Globus pallidus (tissue), 1 donor: Measurements from ENCODE around the gene PRKN.
"Not testable (repeated sequence)": the region's sequence is repeated elsewhere in the genome, so short reads cannot be mapped to it uniquely, and the experiment has no call there.

ENCODE experiments used
- DNase-seq: peaks from one replicate; pipeline ENCODE4 v3.0.0-alpha.2; 2015; ENCODE audit warnings: low spot score

The PRKN gene

DNA sequence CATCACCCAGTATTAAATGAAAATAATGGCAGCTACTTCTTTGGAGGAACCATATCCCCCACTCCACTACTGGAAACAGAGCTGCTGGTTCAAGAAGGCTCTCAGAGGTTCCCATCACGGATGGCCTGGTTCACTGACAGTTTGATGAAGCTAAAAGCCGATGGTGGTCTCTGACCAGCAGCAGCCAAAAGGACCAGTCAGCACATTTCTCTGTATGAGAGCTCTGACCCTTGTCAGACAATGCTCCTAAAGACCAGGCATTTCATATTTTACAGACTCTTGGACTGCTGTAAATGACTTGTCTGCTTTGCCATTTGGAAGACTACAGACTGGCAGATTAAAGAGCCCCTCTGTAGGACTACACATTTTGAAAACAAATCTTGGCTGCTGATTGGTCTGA is 16.6 kb downstream of the PRKN start:
- no peak for DNase-seq

DNA sequence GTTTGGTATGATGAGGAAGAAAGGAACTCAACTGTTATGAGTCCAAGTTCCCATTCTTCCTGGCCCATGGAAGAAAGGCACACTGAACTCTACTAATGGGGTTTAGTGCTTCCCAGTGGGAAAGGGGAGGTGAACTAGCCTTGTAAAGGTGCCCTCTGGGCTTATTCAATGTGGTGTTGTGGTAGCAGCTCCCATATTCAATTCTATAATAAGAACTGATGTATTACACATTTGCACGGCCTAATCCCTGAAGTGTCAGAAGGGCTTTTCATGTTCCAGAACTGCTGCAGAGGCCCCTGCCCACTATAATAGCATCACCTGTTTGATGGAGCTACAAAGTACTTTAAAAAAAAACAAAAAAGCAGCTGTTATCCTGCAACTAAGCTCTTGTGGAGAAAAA is 17.1 kb downstream of the PRKN start:
- no peak for DNase-seq

DNA sequence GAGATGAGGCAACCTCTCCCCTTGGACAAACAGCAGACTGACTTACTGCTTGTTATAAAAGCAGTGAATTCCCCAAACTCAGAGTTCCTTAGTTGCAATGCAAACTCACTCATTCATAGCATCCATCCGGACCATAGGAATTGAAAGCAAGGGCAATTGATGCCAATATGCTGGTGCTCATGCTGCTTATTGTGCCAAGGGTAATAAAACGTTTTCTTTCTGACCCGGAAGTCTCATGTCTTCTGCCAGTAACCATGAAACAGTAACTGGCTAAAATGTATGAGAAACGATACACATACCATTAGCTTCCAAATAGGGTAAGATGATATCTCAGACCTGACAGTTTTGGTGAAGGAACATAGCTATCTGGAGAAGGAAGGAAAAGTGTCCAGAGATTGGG is 18.1 kb downstream of the PRKN start:
- no peak for DNase-seq

DNA sequence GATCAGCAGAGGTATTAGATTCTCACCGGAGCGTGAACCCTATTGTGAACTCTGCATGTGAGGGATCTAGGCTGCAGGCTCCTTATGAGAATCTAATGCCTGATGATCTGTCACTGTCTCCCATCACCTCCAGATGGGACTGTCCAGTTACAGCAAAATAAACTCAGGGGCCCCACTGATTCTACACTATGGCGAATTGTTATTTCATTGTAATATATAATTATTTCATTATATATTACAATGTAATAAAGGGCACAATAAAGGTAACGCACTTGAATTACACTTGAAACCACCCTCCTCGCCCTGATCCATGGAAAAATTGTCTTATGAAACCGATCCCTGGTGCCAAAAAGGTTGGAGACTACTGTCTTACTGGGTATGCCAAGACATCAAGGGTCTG is 18.6 kb downstream of the PRKN start:
- no peak for DNase-seq

DNA sequence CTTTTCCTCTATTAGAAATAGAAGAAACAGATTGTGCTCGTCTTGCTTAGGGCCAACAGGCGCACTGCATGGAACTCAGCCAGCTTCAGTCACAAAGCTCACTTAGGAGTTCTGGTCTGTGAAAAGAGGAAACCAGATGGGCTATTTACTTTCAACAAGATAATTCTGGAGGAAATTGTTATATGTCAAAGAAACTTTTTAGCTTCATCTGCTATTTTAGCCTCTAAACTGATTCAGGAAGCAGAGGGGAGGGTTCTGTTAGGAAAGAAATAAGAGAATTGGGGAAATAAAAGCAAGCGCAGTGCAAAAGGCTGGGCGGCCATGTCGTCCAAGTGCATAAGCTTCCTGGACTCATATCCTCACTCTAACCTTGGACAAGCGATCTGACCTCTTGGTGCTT is 21.3 kb downstream of the PRKN start:
- peak; percentile 77 for DNase-seq

DNA sequence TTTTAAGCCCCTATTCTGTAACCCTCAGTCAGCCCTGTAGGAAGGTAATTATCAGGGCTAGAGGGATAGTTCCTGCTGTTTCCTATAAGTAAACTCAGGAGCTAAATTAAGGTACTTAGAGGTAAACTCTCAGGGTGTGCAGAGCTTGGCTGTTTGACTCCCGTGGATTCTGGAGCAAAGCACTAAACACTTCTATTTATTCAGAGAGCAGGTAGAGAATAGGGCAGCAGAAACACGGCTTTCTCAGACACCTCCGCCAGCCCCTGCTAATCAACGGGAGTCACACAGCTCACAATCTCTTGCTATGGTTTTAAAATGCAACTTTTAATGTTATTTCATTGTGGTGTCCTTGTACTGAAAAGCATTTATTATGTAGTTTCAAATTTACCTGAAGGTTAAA is 21.8 kb downstream of the PRKN start:
- no peak for DNase-seq

DNA sequence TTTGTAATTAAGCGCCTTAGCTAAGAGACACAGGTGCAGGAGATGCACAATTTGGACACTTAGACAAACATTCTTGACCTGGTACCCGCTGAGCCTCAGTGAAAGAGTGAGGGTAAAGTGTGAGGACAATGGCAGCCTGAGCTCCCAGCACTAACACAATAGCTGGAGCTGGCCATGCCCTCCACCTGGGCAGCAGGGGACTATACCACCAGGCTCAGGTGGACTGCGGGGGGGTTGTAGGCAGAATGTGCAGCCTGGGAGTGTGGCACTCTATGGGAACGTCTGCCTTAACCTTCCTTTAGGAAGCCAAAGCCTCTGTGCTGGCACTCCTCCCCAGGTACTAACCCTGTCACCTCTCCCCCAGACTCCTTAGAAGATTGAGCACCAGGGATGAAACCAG is 23.6 kb downstream of the PRKN start:
- no peak for DNase-seq

DNA sequence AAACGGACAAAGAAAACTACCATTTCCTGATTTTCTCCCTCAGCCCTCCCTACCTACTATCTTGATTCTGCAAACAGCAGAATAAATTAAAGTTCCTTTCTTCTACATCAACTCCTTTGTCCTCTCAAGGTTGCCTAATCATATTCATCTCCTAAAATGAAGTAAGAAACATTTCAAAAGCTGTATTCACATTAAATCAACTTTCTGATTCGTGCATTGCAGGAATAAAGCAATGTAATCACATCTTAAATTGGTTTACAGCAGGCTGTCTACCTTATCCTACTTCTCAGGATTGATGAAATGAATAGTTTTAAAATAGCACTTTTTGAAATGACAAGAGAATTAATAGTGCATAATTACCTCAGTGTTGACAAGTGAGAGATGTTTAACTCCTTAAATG is 25.1 kb downstream of the PRKN start:
- DNase-seq, result no peak

DNA sequence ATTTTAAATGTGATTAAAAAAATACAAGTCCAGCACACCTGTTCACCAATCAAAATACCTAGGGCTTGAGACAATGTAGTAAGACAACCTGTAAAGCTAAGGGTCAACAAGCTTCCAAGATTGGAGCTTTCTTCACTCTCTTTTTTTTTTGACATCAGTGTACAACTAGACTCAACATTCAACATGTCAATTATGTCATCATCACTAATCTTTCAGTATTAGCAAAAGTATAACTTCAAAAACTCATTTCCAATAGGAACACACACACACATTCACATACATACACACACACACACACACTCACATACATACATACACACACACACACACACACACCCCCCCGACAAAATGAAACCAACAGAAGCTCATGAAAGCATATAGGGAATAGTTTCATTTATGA is 26.0 kb downstream of the PRKN start:
- DNase-seq, result no peak

DNA sequence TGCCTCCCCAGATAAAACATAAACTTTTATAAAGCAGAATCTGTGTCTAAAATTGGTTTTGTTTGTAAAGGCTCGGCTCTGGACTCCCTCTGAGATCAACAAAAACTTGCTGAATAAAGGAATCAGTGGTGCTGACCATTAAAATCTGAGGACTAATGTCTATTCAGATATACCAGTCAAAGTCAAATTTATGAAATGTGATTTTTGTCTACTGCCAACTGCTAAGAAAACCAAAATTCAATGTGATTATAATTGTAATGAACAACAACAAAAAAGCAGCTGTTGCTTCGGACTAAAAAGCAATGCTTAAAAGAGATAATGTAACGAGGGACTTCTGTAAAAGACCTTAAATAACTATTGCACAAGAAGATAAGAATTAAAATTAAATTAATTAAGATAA is 26.6 kb downstream of the PRKN start:
- DNase-seq, result no peak

DNA sequence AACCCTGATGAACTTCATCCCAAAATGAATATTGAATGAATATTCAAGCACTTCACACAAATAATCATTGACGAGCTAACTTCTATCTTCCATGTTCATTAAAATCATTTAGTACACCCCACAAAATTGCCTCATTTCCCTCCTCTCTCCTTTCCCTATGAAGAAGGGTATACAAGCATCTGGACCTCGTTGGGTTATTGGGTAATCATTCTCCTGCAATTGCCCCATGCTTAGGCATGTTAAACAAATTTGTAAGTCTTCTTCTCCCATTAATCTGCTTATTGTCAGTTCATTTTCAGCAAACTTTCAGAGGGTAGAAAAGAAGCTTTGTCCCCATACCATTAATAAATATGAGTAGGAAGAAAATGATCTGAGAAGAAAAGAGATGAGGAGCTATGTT is 27.6 kb downstream of the PRKN start:
- DNase-seq, result no peak

DNA sequence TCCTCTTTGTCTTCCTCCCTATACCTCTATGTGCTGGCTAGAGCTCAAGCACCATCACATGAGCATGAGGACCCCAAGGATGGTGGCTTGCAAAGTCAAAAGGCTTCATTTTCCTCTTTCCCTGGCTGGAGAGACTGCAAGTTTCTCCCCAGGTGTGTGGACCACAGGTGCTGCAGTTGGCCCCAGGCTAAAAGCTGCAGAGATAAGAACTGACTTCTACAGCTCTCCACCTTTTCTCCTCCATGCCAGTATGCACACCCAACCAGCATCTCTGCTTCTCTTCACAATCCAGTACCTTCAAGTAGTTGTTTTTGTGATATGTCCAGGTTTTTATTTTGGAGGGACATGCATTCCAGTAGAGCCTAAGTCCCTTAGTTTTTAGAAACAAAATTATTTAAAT is 29.1 kb downstream of the PRKN start:
- DNase-seq, result no peak

DNA sequence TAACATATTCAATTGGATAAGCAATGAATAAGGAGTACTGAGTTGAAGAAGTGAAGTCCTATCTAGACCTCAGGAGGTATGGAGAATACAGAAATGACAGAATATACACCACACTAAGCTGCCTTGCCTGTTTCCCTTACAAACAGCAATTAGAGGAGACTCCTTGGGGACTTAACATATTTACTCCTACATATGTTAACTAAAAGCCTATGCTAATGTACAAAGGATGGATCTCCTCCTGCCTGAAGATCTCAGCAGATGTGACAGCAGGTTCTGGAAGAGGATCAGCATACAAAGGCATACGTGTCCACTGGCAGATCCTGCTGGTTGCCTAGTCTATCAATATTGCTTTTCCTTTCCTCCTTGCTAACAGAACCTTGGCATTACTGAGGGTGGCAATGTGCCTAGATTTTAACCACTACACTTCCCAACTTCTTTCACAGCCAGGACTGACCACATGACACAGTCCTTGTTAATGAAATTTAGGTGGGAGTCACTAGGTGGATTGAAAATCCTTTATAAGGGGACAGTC is 29.6 kb downstream of the PRKN start:
- no peak for DNase-seq

DNA sequence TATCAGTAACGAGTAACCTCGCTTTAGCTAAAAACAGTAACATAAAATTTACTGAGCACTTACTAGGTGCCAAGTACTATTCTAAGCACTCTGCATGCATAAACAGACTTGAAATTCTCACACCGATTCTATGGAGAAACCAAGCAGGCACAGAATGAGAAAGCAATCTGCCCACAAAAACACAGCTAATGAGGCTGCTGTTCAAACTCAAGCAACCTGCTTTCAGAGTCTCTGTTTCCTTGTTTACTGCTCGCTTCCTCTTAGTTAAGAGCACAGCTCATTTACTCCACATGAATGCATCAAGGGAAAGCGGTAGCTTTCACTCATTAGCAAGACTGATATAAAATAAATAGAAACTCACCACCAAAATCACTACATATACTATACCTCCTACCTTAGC is 37.4 kb downstream of the PRKN start:
- no peak for DNase-seq

DNA sequence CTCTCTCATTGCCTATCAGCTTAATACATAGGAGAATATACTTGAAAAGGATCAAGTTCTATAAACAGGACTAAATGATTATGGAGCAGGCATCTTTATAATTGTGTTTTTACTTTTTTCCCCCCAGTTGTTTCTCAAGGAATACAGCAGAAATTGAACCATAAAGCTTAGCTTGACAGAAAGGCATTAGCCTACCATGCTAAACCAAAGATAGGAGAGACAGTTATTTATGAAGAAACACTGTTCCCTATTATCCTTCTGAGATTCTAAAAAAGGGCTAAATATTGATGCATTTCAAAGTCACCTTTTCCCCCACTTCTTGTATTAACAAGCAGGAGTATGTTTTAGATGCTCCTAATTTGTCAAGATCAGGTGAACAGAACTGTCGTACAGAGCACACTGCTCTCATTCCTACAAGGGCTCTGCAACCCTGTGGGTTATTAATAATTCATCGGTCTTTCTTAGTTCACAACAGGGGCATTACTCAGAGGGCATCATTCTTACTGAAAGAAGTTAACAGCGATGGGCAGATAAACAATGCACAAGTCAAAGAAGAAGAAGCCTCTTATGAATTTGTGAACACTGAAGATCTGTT is 38.7 kb downstream of the PRKN start:
- DNase-seq, result no peak

DNA sequence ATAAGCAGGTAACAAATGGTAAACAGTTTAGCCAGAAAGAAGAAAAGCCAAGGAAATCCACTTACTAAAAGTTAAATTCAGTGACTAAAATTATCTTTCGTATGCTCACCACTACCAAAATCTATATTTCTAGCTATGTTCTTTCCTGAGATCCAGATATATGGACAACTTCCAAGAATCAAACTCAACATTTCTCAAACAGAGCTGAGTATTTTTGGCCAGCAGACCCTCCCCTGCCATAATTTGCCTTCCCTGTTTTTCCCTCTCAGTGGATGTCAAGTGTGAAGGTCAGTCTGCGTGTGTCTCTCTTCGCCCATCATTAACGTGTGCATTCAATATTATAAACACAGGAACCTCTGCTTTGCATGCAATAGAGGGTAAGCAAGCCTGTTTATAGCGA is 42.0 kb downstream of the PRKN start:
- DNase-seq, result no peak

DNA sequence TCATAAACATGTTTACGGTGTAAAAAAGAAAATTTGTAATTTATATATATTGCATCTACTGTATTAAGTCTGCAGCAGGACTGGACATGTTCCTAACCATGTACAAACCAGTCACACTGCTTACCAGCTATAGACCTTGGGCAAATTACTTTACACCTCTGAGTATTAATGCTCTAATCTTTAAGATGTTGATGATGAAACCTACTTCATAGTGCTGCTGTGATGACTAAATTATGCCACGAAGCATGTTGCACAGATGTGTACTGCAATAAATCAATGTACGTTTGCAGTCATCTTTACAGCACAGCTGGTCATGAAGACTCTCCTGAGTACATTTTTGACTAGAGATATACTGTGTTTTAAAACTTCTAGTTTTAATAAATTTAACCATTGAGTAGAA is 42.6 kb downstream of the PRKN start:
- no peak for DNase-seq

DNA sequence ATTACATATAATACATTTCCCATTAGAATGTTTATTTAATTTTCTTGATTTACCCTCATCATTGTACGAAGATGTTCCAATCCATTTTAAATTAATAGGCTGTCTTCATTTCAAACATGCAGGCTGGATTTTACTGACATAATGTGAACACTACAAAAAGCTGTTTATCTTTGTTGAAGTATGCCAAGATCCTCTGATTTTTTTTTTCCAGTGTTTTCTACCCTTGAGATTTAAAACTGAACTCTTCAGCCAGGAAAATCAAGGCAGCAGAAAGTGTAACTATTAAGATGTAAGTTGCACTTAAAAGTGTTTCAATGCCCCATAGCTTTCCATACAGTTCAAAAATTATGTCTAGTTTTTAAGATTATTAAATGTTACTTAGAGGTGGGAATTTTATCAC is 43.5 kb downstream of the PRKN start:
- DNase-seq, result no peak

DNA sequence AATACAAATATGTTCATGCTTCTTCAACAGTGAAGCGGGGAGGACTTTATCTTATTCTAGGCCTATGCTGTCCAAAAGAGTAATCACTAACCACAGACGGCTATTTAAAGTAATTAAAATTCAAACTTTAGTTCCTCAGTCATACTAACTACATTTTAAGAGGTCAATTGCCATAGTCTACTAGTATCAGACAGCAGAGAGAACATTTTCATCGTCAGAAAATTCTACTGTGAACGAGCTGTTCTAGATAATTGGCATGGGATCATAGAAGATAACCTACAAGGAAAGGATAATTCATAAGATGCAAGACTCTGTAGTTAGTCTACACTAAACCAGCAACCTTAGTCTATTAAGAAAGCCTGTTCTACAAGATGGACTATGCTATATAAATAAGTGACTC is 44.4 kb downstream of the PRKN start:
- DNase-seq, result no peak

DNA sequence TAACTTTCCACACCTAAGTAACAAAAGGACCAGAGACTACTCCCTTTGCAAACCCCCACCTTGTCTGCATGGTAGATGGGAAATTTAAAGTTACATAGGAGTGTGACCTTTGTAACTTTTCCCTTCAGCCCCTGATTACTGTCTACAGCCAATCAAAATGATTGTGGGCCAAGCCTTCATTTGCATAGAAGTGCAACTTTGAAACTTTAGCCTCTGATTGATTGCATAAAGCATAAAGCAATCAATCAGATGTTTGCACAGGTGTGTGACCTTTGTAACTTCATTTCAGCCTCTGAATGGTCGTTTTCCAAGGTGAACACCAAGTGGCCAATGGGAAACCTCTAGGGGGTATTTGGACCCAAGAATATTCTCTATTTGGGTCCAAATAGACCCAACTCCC is 46.1 kb downstream of the PRKN start:
- DNase-seq, result no peak

DNA sequence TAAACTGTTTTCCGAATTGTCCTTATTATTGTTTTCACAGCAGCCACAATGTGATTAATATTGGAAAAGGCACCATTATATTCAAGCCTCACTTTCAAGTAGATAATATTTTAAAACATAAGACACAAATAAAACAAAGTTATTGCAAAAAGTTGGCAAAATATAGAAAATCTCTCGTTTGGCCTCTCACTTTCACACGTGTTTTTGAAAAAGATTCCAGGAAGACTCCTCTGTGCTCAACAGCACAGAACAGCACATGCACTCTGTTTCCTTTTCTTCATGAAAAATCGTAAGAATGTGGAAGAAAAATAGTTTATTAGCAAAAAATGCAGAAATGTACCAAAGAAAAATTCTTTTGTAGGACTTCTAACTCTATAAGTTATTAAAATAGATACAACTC is 46.7 kb downstream of the PRKN start:
- DNase-seq, result no peak

DNA sequence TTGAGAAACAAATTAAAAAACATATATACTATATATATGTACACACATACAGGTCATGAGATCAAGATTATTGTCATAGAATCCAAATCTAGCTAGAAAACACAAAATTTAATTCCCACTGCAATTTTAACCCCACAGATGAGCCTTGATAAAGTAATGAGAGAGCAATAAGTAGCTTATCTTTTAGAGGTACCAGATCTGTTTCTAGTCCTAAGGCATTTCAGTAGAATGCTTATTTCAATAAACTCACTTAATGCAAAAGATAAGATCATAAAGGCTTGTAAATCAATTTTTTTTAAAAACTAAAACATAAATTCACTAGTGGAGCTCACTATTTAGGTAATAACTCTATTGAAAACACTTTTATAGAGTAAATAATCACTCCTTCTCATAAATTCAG is 47.2 kb downstream of the PRKN start:
- no peak for DNase-seq

DNA sequence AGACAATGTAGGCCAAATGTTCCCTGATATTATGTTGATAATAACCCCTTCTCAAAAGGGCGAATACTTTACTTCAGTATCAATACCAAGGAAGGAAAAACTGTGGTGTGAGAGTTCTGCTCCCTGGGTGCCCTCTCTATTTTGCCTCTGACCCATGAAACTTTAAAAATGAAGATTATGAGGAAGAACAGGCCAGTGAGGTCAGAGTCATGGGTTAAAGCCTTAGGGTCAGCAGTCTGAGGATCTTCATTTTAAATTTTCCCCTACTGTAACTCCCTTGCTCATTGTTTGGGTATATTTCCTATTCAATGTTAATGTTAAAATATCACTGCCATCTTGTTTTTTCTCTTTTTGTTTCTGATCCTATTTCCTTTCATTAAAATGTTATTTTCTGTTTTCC is 47.9 kb downstream of the PRKN start:
- DNase-seq, result no peak

DNA sequence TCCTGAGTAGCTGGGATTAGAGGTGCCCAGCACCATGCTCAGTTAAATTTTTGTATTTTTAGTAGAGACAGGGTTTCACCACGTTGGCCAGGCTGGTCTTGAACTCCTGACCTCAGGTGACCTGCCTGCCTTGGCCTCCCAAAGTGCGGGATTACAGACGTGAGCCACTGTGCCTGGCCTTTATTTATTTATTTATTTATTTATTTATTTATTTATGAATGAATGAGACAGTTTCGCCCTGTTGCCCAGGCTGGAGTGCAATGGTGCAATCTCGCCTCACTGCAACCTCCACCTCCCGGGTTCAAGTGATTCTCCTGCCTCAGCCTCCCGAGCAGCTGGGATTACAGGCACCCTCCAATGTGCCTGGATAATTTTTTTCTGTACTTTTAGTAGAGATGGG is 48.7 kb downstream of the PRKN start:
- DNase-seq, result not testable (repeated sequence)

DNA sequence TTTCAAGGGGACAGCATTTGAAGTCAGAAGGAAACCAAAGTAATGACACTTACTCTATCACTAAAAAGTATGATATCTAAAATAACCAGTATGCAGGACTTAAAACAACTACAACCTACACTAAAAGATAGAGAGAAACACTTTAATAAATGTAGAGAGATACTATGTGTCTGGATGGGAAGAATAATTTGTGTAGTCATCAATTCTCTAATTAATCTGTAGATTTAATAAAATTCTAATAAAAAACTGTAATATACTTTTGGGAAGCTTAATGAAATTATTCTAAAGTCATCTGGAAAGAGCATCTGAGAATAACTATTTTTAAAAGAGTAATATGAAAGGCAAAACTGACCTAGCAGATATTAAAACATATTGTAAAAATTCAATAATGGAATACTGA is 52.1 kb downstream of the PRKN start:
- no peak for DNase-seq
